Prostate gland (tissue), 2 donors: Measurements from ENCODE around the gene ARID3B. TPM values are rescaled to one million over a fixed set of nuclear protein-coding genes. Genes with fewer than 3 reads are reported as not detected.
A peak's percentile ranks its signal among the peaks of the same experiment; 100 is the strongest.

Source experiments
- DNase-seq: peaks from one replicate; pipeline ENCODE4 v3.0.0-alpha.2; 2019; ENCODE audit warnings: low spot score
- H3K27ac ChIP-seq, 2 donors: fragments of 200-600 bp; sonication (generic); 2 replicates each; pipeline ENCODE4 v1.5.1; 2017 to 2019
- H3K27me3 ChIP-seq: fragments of 200-600 bp; sonication (generic); replicated peaks from 2 replicates; pipeline ENCODE4 v1.5.1; 2019; ENCODE audit not compliant: insufficient read depth
- H3K36me3 ChIP-seq, 2 donors: fragments of 200-600 bp; sonication (generic); 1 replicate in 1 of 2; 2 replicates in 1 of 2; pipeline versions ENCODE4 v1.5.1 to v1.8.1; 2017 to 2019
- H3K4me1 ChIP-seq: fragments of 200-600 bp; sonication (generic); replicated peaks from 2 replicates; pipeline ENCODE4 v1.5.1; 2019
- H3K4me3 ChIP-seq, 2 donors: fragments of 200-600 bp; sonication (generic); 2 replicates each; pipeline ENCODE4 v1.5.1; 2017 to 2019
- H3K9me3 ChIP-seq: fragments of 200-600 bp; sonication (generic); 2 replicates; pipeline ENCODE4 v1.5.1; 2017
- CTCF ChIP-seq, 4 experiments: fragments of 200-600 bp in 2 of 4; fragments of 450-650 bp in 2 of 4; sonication (generic) in 2 of 4; IDR thresholded peaks; 1 replicate in 3 of 4; 2 replicates in 1 of 4; pipeline ENCODE4 v1.5.1; 2016 to 2019; ENCODE audit warnings: antibody characterized with exemption in 4 of 4, mild to moderate bottlenecking in 2 of 4, moderate library complexity in 2 of 4
- POLR2A ChIP-seq: fragments of 450-650 bp; IDR thresholded peaks from one replicate; pipeline ENCODE4 v1.6.1; 2016; ENCODE audit warnings: antibody characterized with exemption, mild to moderate bottlenecking
- POLR2AphosphoS5 ChIP-seq: sonication (generic); formaldehyde crosslinking; IDR thresholded peaks from one replicate; pipeline ENCODE4 v1.6.1; 2017; ENCODE audit warnings: antibody characterized with exemption
- WGBS: methylation state at CpG from one replicate; pipeline ENCODE4 v1.1.5; 2018; 5-methylcytosine and 5-hydroxymethylcytosine counted together
- intact Hi-C: fragments of 100-400 bp; cut with DNase I; formaldehyde crosslinking; loops from one replicate; pipeline ENCODE4 v1.14.2; 2022
- total RNA-seq, 2 donors: library from RNA; depleted of rRNA; stranded (reverse); fragments of >200 nt; gene quantifications; one replicate each; pipeline ENCODE4 v1.1.0, GENCODE V29; 2016

The ARID3B gene
- total RNA-seq, 2 donors from 2014 or later = 5.1 to 36.7 TPM

- Histone ChIP-seq H3K27ac (no peak overlapping the region), H3K27me3 (no peaks in the 10 kb centered on the region), H3K4me1 (peaks cover 9% of the 10 kb centered on the region), H3K9me3 (no peaks in the 10 kb centered on the region), H3K4me3 (no peak overlapping the region), H3K36me3 (no peaks in the 10 kb centered on the region)
- intact Hi-C loops = no loop called here
- peak; percentile 86 for DNase-seq
- WGBS = 3% methylated on average over 23 of the region's 23 CpGs
- TF ChIP-seq POLR2A (no peak), POLR2AphosphoS5 (peak; percentile 87), CTCF (IDR thresholded peaks at IDR 0.05) (peak in 2 of 4 experiments; percentile 14 to 20)
Measured at GRCh38 chr15:74545776-74546656, 5.0 kb downstream of the ARID3B start.

GRCh38 chr15:74547616-74548015 is 6.6 kb downstream of the ARID3B start:
- WGBS = 69% methylated on average over 3 of the region's 3 CpGs
- intact Hi-C loops = no loop called here

GRCh38 chr15:74548241-74548640 is 7.2 kb downstream of the ARID3B start:
- H3K9me3 ChIP-seq = no peaks in the 10 kb centered on the region
- H3K27me3 ChIP-seq = no peaks in the 10 kb centered on the region
- H3K27ac ChIP-seq = no peak overlapping the region
- TF ChIP-seq POLR2AphosphoS5 = peak; percentile 14
- no peak for TF ChIP-seq POLR2A
- 29% methylated on average over 5 of the region's 5 CpGs for WGBS
- no peak for DNase-seq
- H3K4me1 ChIP-seq = peaks cover 9% of the 10 kb centered on the region
- intact Hi-C loops = no loop called here
- no peak overlapping the region for H3K4me3 ChIP-seq
- no peaks in the 10 kb centered on the region for H3K36me3 ChIP-seq

More at GRCh38 chr15:74547616-74548015, 6.6 kb downstream of the ARID3B start:
- Histone ChIP-seq H3K27ac (no peak overlapping the region), H3K9me3 (no peaks in the 10 kb centered on the region), H3K4me3 (no peak overlapping the region), H3K27me3 (no peaks in the 10 kb centered on the region), H3K36me3 (no peaks in the 10 kb centered on the region), H3K4me1 (peaks cover 9% of the 10 kb centered on the region)
- DNase-seq = no peak
- TF ChIP-seq POLR2A (no peak), CTCF (IDR thresholded peaks at IDR 0.05) (no peak), POLR2AphosphoS5 (no peak)

- WGBS = 87% methylated on average over 5 of the region's 5 CpGs
- TF ChIP-seq CTCF (IDR thresholded peaks at IDR 0.05) (no peak), POLR2A (no peak), POLR2AphosphoS5 (no peak)
- H3K36me3 ChIP-seq = no peaks in the 10 kb centered on the region
- peaks cover 9% of the 10 kb centered on the region for H3K4me1 ChIP-seq
- H3K4me3 ChIP-seq = no peak overlapping the region
- intact Hi-C loops = no loop called here
- no peak for DNase-seq
- H3K27ac ChIP-seq = no peak overlapping the region
- H3K27me3 ChIP-seq = no peaks in the 10 kb centered on the region
- H3K9me3 ChIP-seq = no peaks in the 10 kb centered on the region
Measured at GRCh38 chr15:74549816-74550215, 8.8 kb downstream of the ARID3B start.

GRCh38 chr15:74551714-74552113 is 10.7 kb downstream of the ARID3B start:
- H3K4me1 ChIP-seq = peaks cover under 1% of the 10 kb centered on the region
- WGBS = 91% methylated on average over 3 of the region's 3 CpGs
- H3K27ac ChIP-seq = no peak overlapping the region
- H3K36me3 ChIP-seq = no peaks in the 10 kb centered on the region
- no peaks in the 10 kb centered on the region for H3K27me3 ChIP-seq
- DNase-seq = no peak
- TF ChIP-seq POLR2A (no peak), CTCF (IDR thresholded peaks at IDR 0.05) (no peak), POLR2AphosphoS5 (no peak)
- H3K9me3 ChIP-seq = no peaks in the 10 kb centered on the region
- H3K4me3 ChIP-seq = no peak overlapping the region
- intact Hi-C loops = no loop called here
